HG03558 (cell line): ENCODE results near the gene KIRREL3.

Experiments used
- ATAC-seq: cut with Tn5 transposase; IDR thresholded peaks from one replicate; pipeline ENCODE4 v1.9.1; 2021; ENCODE audit warnings: moderate number of reproducible peaks; ENCODE audit not compliant: unreplicated experiment; ENCODE audit errors: extremely low read depth

KIRREL3 gene

DNA sequence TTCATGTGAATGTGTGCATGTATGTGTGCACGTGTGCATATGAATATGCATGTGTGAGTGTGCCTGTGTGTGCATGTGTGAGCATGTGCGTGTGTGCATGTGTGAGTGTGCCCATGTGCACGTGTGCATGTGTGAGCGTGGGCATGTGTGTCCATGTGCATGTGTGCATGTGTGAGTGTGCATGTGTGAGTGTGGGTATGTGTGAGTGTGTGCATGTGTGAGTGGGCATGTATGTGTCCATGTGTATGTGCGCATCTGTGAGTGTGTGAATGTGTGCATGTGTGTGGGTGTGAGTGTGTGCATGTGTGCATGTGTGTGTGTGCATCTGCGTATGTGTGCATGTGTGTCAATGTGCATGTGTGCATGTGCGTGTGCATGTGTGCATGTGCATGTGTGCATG, 550.4 kb downstream of the KIRREL3 start:
- ATAC-seq = no peak

DNA sequence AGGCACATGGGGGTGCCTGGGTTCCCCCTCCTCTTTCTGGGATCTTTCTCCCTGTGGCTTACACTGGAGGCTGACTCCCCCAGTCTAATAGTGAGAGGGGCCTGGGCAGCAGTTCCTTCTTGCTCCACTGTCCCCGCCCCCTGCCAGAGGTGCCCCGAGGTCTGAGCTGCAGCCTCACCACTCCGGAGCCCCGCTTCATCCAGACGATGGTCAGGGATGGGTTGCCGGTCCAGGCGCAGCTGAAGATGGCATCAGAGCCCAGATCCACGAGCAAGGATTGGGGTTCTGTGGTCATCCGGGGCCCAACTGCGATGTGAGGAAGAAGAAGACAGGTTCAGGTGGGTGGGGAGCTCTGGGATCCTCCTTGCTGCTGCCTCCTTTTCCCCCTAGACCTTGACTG, 554.0 kb downstream of the KIRREL3 start:
- no peak for ATAC-seq

GRCh38 chr11:126444072-126444471, 556.5 kb downstream of the KIRREL3 start:
- ATAC-seq = no peak

- ATAC-seq = no peak
These were observed 557.5 kb downstream of the KIRREL3 start for GRCh38 chr11:126443120-126443519.

DNA sequence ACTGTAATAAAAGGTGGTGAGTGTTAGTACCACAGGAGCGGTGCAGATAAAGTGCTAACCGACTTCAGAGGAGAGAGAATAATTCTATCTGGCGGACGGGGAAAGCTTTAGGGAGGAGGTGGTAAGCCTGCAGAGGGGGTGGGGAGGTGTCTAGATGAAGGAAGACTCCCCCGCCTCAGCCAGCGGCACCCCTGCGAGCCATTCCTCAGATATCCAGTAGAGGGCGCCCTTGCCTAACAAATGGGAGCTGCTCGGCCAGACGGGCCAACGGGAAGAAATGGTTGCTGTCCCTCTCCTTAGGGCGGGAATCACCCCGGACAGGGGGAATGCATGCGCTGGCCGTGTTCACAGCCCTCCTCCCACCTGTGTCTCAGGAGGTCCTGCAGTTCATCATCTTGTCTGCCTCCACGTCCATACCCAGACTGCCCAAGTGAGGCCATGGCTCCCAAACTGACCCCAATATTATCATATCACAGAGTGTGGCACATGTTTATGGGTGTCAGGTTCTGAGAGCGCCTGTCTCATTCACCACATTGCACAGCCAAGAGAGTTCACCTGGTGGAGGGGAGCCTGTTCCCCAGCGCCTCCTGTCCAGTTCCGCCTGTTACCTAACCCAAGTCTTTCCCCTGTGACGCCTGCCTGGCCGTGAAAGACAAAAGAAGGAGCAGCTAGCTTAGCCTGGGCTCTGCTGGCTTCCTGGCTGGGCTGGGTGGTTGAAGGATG, 559.6 kb downstream of the KIRREL3 start:
- no peak for ATAC-seq

- ATAC-seq = no peak
These were observed 560.3 kb downstream of the KIRREL3 start for GRCh38 chr11:126440276-126440675.

- no peak for ATAC-seq
These were observed 561.9 kb downstream of the KIRREL3 start for GRCh38 chr11:126438691-126439090.

GRCh38 chr11:126438272-126438671, 562.3 kb downstream of the KIRREL3 start:
- no peak for ATAC-seq

GRCh38 chr11:126437731-126438130, 562.8 kb downstream of the KIRREL3 start:
- no peak for ATAC-seq

DNA sequence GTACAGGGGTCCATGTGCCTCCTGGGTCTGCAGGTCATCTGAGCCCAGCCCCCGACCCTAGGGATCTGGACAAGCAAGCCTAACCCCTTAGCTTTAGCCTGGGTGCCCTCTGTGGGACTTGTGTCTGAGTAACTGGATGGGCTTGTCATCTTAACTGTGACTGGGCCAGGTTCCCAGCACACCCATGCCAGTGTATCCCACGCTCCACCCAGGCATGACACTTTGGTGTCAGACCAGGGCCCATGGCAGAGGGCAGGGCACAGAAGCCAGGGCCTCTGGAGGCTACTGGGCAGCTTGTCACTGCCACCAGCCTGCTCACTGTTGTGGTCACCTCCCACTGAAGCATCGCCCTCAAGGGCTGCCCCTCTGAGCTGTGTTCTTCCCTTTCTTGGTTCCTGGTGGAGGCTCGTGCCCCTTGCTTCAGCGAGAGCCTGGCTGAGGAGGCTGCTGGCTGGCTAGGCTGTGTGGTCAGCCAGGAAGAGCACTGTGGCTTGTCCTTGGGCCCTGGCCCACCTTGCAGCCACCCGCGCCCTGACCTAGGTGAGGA, 564.3 kb downstream of the KIRREL3 start:
- ATAC-seq = no peak

- ATAC-seq = no peak
These were observed 565.6 kb downstream of the KIRREL3 start for GRCh38 chr11:126434950-126435335.

DNA sequence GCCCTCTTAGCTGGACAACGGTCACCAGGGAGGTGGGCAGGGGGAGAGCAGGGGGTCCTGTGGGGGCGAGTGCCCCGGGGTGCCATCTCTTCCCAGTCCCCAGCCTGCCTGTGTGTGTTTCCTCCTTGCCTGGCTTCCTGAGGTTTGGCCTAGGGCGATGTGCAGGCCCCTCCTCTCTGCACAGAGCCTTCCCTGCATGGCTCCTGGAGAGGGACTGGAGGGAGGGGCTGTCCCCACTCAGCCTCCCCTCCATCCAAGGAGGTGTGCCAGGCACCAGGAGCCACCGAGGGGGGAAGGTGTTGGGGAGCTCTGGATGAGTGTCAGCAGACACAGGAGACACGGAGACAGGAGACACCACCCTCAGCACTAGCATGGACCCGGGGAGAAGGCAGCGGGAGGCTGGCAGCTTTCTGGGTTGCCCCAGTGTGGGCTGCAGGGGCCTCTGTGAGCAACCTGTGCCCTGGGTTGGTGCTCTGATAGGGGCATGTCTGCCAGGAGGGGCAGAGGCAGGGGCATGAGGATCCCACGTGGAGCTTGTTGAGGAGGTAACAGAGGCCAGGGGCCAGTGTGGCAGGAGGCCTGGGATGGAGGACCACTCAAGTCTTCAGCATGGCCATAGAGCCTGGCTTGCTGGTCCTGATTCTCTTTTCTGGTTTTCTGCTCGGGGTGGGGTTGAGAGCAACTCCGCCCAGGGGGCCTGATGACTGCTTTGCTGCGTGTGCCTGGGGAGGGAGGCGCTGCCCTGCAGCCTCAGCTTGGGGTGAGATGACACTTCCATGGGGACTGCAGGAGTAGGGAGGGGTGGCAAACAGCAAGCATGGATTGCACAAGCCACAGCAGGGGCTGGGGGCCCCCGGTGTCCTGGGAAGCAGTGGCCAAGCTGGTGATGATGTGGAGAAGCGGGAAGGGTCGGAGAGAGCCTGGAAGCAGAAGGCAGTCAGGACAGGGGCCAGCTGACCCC, 566.3 kb downstream of the KIRREL3 start:
- no peak for ATAC-seq

GRCh38 chr11:126433244-126433846, 567.2 kb downstream of the KIRREL3 start:
- no peak for ATAC-seq

DNA sequence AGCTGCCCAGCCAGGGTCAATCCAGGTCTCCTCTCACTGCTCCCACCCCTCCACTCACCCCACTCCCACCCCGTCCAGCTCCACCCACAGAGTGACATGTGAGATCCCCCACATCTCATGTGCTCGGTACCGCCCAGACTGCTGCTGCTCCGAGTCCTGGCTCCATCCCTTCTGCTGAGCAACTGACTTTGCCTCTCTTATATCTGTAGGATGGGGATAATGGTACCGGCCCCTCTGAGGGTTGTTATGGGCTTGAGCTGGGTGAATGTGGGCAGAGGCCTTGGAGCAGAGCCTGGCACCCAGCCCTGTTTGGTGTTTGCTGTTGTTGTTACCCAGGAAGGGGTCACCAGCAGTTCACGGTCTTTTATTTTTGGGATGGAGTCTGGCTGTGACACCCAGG, 568.0 kb downstream of the KIRREL3 start:
- ATAC-seq = no peak

GRCh38 chr11:126432065-126432461, 568.5 kb downstream of the KIRREL3 start:
- ATAC-seq = no peak

- no peak for ATAC-seq
These were observed 569.0 kb downstream of the KIRREL3 start for GRCh38 chr11:126431401-126432064.

GRCh38 chr11:126430581-126431335, 569.8 kb downstream of the KIRREL3 start:
- ATAC-seq = no peak

- ATAC-seq = no peak
These were observed 573.5 kb downstream of the KIRREL3 start for GRCh38 chr11:126426820-126427749.
